BE2C (cell line): Measurements from ENCODE around the gene IWS1.

Source experiments
- DNase-seq: peaks from one replicate; pipeline ENCODE4 v3.0.0-alpha.2; 2020
- H3K27me3 ChIP-seq: fragments of 250-450 bp; sonication (Bioruptor Pico); 2 replicates; pipeline ENCODE4 v1.5.1; 2020; ENCODE audit warnings: mild to moderate bottlenecking
- H3K36me3 ChIP-seq: fragments of 250-450 bp; sonication (Bioruptor Pico); 2 replicates; pipeline ENCODE4 v1.5.1; 2020; ENCODE audit warnings: mild to moderate bottlenecking
- H3K4me1 ChIP-seq: fragments of 250-450 bp; sonication (Bioruptor Pico); 2 replicates; pipeline ENCODE4 v1.5.1; 2020
- H3K4me3 ChIP-seq: 2 replicates; pipeline ENCODE4 v1.5.1; 2011; ENCODE audit warnings: low read depth, low read length
- H3K9me3 ChIP-seq: fragments of 250-450 bp; sonication (Bioruptor Pico); 2 replicates; pipeline ENCODE4 v1.5.1; 2020
- TF ChIP-seq, protein P1 (sequence below): IDR thresholded peaks from 2 replicates; pipeline ENCODE4 v1.5.1; 2012; ENCODE audit warnings: mild to moderate bottlenecking, low read depth, low read length

Gene IWS1

GRCh38 chr2:127558911-127559310, 32.6 kb upstream of the IWS1 start:
- H3K4me3 ChIP-seq = no peak overlapping the region
- H3K27me3 ChIP-seq = no peaks in the 10 kb centered on the region
- H3K9me3 ChIP-seq = no peaks in the 10 kb centered on the region
- TF ChIP-seq, protein P1, sequence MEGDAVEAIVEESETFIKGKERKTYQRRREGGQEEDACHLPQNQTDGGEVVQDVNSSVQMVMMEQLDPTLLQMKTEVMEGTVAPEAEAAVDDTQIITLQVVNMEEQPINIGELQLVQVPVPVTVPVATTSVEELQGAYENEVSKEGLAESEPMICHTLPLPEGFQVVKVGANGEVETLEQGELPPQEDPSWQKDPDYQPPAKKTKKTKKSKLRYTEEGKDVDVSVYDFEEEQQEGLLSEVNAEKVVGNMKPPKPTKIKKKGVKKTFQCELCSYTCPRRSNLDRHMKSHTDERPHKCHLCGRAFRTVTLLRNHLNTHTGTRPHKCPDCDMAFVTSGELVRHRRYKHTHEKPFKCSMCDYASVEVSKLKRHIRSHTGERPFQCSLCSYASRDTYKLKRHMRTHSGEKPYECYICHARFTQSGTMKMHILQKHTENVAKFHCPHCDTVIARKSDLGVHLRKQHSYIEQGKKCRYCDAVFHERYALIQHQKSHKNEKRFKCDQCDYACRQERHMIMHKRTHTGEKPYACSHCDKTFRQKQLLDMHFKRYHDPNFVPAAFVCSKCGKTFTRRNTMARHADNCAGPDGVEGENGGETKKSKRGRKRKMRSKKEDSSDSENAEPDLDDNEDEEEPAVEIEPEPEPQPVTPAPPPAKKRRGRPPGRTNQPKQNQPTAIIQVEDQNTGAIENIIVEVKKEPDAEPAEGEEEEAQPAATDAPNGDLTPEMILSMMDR = no peak
- DNase-seq = no peak
- H3K36me3 ChIP-seq = no peaks in the 10 kb centered on the region
- no peaks in the 10 kb centered on the region for H3K4me1 ChIP-seq

DNA sequence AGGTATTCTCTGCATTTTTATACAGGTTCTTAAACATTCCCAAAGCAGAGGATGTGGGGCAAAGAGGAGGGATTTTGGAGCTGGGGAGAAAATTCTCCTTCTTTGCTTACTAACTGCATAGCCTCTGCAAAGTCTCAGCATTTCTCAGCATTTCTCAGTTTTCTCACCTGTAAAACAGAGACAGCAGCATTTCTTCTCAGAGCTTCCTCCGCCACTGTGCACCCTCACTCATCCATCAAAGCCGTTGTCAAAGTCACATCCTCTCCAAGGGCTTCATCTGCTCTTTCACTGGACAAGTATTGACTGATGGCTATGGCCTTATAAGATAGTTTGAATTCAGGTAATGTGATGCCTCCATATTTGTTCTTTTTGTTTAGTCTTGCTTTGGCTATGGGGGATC, 26.6 kb upstream of the IWS1 start:
- Histone ChIP-seq H3K36me3 (no peaks in the 10 kb centered on the region), H3K9me3 (no peaks in the 10 kb centered on the region), H3K4me1 (no peaks in the 10 kb centered on the region), H3K4me3 (no peak overlapping the region), H3K27me3 (no peaks in the 10 kb centered on the region)
- TF ChIP-seq, protein P1 = no peak
- DNase-seq = no peak

DNA sequence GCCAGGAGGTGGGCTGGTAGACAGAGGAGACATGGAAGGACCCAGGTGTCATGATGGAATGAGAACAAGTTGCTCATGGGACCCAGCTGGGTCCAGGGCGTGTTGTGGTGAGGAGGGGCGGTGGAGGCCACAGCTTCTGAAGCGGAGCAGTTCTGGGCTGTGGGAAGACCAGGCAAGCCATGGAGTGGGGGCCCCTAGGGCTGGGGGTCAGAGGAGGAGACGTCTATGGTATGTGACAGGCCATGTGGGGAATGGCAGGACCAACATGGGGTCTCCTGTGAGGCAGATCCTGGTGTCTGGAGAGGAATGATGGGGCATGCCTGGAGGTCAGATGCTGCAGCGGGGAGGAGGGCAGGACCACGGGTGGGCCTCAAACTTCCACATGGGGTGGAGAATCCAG, 26.0 kb upstream of the IWS1 start:
- TF ChIP-seq, protein P1 = no peak
- Histone ChIP-seq H3K4me1 (no peaks in the 10 kb centered on the region), H3K4me3 (no peak overlapping the region), H3K27me3 (no peaks in the 10 kb centered on the region), H3K36me3 (no peaks in the 10 kb centered on the region), H3K9me3 (no peaks in the 10 kb centered on the region)
- DNase-seq = no peak

DNA sequence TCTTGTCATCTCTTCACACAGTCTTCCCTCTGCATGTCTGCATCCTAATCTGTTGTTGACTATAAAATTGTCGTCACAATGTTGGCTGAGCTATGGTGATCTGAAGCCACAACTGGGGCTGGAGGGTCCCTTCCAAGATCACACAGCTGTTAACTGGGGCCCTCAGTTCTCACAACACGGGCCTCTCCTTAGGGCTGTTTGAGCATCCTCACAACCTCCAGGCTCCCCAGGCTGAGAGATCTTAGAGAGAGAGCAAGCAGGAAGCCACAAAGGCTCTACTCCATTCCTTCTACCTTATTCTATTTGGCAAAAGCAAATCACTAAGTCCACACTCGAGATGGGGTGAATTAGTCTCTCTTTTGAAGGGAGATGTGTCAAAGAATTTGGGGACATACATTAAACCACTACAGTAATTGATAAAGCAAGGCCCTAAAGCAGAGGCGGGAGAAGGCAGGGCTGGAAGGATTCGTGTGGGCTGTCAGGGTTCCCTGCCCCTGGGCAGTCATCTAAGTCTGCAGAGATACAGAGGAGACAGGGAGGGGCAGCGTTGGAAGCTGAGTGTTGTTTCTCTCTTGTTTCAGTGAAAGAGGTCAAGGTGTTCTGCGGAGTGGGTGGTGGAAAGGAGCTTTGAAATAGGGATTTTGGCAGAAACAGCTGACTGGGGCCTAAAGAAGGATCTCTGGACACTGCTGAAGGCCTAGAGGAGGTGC, 25.1 kb upstream of the IWS1 start:
- Histone ChIP-seq H3K27me3 (no peaks in the 10 kb centered on the region), H3K4me1 (no peaks in the 10 kb centered on the region), H3K36me3 (no peaks in the 10 kb centered on the region), H3K9me3 (no peaks in the 10 kb centered on the region), H3K4me3 (no peak overlapping the region)
- TF ChIP-seq, protein P1 = no peak
- DNase-seq = no peak

DNA sequence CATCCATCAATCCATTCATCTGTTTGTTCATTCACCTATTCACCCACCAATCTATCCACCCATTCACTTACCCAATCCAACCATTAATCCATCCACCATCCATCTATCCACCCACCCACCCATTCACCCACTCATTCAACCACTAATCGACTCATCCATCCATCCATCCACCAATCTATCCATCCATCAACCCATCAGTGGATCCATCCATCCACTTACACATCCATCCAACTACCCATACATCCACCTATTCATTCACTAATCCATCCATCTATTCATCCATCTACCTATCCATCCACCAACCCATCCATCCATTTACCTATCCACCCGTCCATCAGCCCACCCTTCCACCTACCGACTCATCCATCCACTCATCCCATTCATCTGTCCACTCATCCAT, 20.5 kb upstream of the IWS1 start:
- TF ChIP-seq, protein P1 = no peak
- DNase-seq = no peak
- no peaks in the 10 kb centered on the region for H3K36me3 ChIP-seq
- no peaks in the 10 kb centered on the region for H3K4me1 ChIP-seq
- no peaks in the 10 kb centered on the region for H3K27me3 ChIP-seq
- no peaks in the 10 kb centered on the region for H3K9me3 ChIP-seq
- H3K4me3 ChIP-seq = no peak overlapping the region

- H3K36me3 ChIP-seq = no peaks in the 10 kb centered on the region
- H3K4me3 ChIP-seq = no peak overlapping the region
- H3K27me3 ChIP-seq = no peaks in the 10 kb centered on the region
- no peaks in the 10 kb centered on the region for H3K9me3 ChIP-seq
- TF ChIP-seq, protein P1 = no peak
- no peak for DNase-seq
- H3K4me1 ChIP-seq = no peaks in the 10 kb centered on the region
Observed at GRCh38 chr2:127545796-127546195, 19.5 kb upstream of the IWS1 start.
